Body of pancreas (tissue), 4 donors: Measurements from ENCODE around the gene CDCP1. TPM values are rescaled to one million over a fixed set of nuclear protein-coding genes. Genes with fewer than 3 reads are reported as not detected.

Experiments used
- ATAC-seq: fragments of 150-250 bp; one replicate; pipeline ENCODE4 v1.9.1; 2016
- DNase-seq, 4 donors: peaks; one replicate each; pipeline ENCODE4 v3.0.0-alpha.2; 2019
- H3K27ac ChIP-seq, 4 donors: fragments of 200-600 bp; sonication (generic); 1 replicate in 3 of 4; 2 replicates in 1 of 4; pipeline versions ENCODE4 v1.5.1 to v1.6.1; 2016 to 2019; ENCODE audit warnings: mild to moderate bottlenecking in 1 of 4, mixed read lengths in 1 of 4, moderate library complexity in 1 of 4
- H3K27me3 ChIP-seq, 2 donors: fragments of 200-600 bp; sonication (generic); one replicate each; pipeline ENCODE4 v1.6.0; 2016; ENCODE audit warnings: mild to moderate bottlenecking in 1 of 2
- H3K36me3 ChIP-seq, 2 donors: fragments of 200-600 bp; sonication (generic); replicated peaks in 1 of 2; 2 replicates each; pipeline ENCODE4 v1.5.1; 2016; ENCODE audit warnings: low read depth in 2 of 2; ENCODE audit not compliant: insufficient read depth in 1 of 2
- H3K4me1 ChIP-seq: fragments of 200-600 bp; sonication (generic); one replicate; pipeline ENCODE4 v1.6.0; 2016
- H3K4me3 ChIP-seq, 2 donors: fragments of 200-600 bp; sonication (generic); 1 replicate in 1 of 2; 2 replicates in 1 of 2; pipeline ENCODE4 v1.5.1; 2016 to 2019
- H3K9me3 ChIP-seq, 3 donors: fragments of 200-600 bp; sonication (generic); 1 replicate in 2 of 3; 2 replicates in 1 of 3; pipeline ENCODE4 v1.5.1; 2016
- POLR2A ChIP-seq, 3 donors: fragments of 450-650 bp; IDR thresholded peaks; one replicate each; pipeline ENCODE4 v1.6.1; 2016; ENCODE audit warnings: antibody characterized with exemption in 3 of 3, mild to moderate bottlenecking in 2 of 3
- WGBS, 2 donors: methylation state at CpG; one replicate each; pipeline ENCODE4 v1.1.5; 2017; 5-methylcytosine and 5-hydroxymethylcytosine counted together
- intact Hi-C: fragments of 100-400 bp; cut with DNase I; formaldehyde crosslinking; loops from one replicate; pipeline ENCODE4 v1.15.1; 2023
- total RNA-seq, 2 donors: library from RNA; depleted of rRNA; stranded (reverse); fragments of >200 nt; gene quantifications; one replicate each; pipeline ENCODE4 v1.1.0, GENCODE V29; 2016
- TF ChIP-seq, protein P1 (sequence below), 7 experiments: fragments of 450-650 bp in 4 of 7; fragments of 200-600 bp in 3 of 7; sonication (generic) in 3 of 7; IDR thresholded peaks; one replicate each; pipeline ENCODE4 v1.5.1; 2016 to 2019; ENCODE audit warnings: antibody characterized with exemption in 7 of 7

The CDCP1 gene
- total RNA-seq, 2 donors from 2014 or later, result 6.2 to 6.3 TPM

DNA sequence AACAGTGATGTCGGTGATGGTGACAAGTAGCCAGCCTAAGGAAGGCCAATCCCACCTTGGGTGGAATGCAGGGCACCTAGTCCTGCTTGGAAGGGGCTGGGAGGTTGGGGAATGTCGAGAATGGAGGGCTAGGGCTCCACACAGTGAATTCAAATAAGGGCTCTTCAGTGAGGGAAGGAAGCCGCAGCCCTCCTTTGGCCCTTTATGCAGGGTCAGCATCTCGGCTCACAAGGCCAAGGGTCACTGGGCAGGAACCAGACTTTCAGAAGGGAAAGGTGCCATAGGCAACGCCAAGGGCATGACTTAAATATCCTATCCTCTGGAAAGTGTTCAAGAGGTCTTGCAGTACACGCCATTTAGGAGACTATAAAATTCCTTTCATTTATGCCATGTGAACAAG, 63.2 kb downstream of the CDCP1 start:
- H3K27me3 ChIP-seq, result no peaks in the 10 kb centered on the region
- H3K9me3 ChIP-seq, result no peaks in the 10 kb centered on the region
- H3K36me3 ChIP-seq, result peaks cover 0 to 5% of the 10 kb centered on the region in 2 donors
- H3K4me3 ChIP-seq, result no peak overlapping the region
- no peak for TF ChIP-seq POLR2A (IDR thresholded peaks at IDR 0.05)
- TF ChIP-seq, protein P1, sequence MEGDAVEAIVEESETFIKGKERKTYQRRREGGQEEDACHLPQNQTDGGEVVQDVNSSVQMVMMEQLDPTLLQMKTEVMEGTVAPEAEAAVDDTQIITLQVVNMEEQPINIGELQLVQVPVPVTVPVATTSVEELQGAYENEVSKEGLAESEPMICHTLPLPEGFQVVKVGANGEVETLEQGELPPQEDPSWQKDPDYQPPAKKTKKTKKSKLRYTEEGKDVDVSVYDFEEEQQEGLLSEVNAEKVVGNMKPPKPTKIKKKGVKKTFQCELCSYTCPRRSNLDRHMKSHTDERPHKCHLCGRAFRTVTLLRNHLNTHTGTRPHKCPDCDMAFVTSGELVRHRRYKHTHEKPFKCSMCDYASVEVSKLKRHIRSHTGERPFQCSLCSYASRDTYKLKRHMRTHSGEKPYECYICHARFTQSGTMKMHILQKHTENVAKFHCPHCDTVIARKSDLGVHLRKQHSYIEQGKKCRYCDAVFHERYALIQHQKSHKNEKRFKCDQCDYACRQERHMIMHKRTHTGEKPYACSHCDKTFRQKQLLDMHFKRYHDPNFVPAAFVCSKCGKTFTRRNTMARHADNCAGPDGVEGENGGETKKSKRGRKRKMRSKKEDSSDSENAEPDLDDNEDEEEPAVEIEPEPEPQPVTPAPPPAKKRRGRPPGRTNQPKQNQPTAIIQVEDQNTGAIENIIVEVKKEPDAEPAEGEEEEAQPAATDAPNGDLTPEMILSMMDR (IDR thresholded peaks at IDR 0.05), result no peak
- H3K27ac ChIP-seq, result no peak overlapping the region
- H3K4me1 ChIP-seq, result peaks cover 13% of the 10 kb centered on the region
- ATAC-seq (no peak), DNase-seq (no peak)
- 85% methylated on average over 6 of the region's 6 CpGs for whole genome bisulfite sequencing, 2 donors
- intact Hi-C loops, result no loop called here

DNA sequence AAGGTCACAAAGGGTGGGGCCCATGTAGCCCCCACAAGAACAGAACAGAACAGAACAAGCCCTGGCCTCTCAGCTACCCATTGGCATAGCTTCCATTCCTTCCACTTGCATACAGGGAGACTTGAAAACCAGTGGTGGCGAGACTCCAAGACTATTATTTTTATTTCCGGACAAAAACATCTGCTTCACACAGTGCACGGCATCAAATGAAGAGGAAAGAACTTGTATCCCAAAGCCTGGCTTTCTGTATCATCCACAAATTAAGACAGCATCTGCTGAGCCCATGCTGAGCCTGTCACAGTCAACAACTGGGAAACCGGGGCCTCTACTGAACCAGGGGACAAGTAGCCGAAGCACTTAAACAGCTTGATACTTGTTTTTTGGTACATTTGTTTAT, 64.0 kb downstream of the CDCP1 start:
- H3K36me3 ChIP-seq, result peaks cover 0 to 5% of the 10 kb centered on the region in 2 donors
- TF ChIP-seq, protein P1 (IDR thresholded peaks at IDR 0.05), result no peak
- no peak for TF ChIP-seq POLR2A (IDR thresholded peaks at IDR 0.05)
- 88 to 92% methylated on average over 5 of the region's 5 CpGs for WGBS, 2 donors
- H3K4me1 ChIP-seq, result peaks cover 10% of the 10 kb centered on the region
- H3K9me3 ChIP-seq, result no peaks in the 10 kb centered on the region
- DNase-seq (no peak), ATAC-seq (no peak)
- H3K4me3 ChIP-seq, result no peak overlapping the region
- no peak overlapping the region for H3K27ac ChIP-seq
- intact Hi-C loops, result no loop called here
- H3K27me3 ChIP-seq, result no peaks in the 10 kb centered on the region

DNA sequence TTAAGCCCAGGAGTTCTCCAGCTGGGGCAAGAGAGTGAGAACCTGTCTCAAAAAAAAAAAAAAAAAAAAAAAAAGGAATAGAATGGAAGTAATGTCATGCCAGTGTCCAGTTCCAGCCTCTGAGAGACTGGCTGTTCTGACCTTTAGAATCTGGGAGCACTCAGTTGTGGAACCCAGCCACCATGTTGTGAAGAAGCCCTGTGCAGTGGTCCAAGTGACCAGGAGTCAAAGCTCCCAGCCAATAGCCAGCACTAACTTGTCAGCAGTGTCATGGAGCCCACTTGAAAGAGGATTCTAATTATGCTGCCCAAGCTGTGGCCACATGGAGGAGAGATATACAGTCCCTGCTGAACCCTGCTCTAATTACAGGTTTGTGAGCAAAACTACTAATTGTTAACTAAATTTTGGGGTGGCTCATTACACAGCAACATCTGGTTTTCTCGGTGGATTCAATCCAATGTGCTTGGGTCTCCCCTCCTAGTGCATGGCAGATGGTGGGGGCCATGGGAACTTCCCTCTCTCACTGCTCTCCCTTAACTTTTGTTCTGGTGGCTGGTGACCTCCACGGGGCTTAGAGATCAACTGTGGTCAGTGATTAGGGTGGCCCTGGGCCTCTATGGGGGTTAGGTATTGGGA, 64.6 kb downstream of the CDCP1 start:
- DNase-seq (no peak), ATAC-seq (no peak)
- 87 to 92% methylated on average over 2 of the region's 2 CpGs for WGBS, 2 donors
- H3K9me3 ChIP-seq, result no peaks in the 10 kb centered on the region
- H3K27ac ChIP-seq, result no peak overlapping the region
- H3K4me1 ChIP-seq, result peaks cover 10% of the 10 kb centered on the region
- H3K27me3 ChIP-seq, result no peaks in the 10 kb centered on the region
- peaks cover 0 to 5% of the 10 kb centered on the region in 2 donors for H3K36me3 ChIP-seq
- H3K4me3 ChIP-seq, result no peak overlapping the region
- TF ChIP-seq, protein P1 (IDR thresholded peaks at IDR 0.05), result no peak
- TF ChIP-seq POLR2A (IDR thresholded peaks at IDR 0.05), result no peak
- intact Hi-C loops, result no loop called here

DNA sequence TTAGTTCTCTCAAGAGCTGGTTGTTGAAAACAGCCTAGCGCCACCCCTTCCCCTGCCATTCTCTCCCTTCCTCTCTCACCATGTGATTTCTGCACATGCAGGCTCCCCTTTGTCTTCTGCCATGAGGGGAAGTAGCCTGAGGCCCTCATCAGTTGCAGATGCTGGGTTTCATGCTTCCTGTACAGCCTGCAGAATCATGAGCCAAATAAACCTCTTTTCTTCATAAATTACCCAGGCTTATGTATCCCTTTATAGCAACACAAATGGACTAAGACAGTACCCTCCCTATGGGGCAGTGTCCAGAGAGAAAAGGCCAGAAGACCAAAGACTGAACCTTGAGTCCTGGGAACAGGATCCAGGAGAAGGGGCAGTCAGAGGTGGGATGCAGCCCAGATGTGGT, 65.4 kb downstream of the CDCP1 start:
- Histone ChIP-seq H3K4me1 (peaks cover 10% of the 10 kb centered on the region), H3K27ac (no peak overlapping the region), H3K36me3 (peaks cover 0 to 5% of the 10 kb centered on the region in 2 donors), H3K9me3 (no peaks in the 10 kb centered on the region), H3K27me3 (no peaks in the 10 kb centered on the region), H3K4me3 (no peak overlapping the region)
- intact Hi-C loops, result no loop called here
- WGBS, 2 donors, result 83 to 89% methylated on average over 1 of the region's 1 CpG
- TF ChIP-seq, protein P1 (IDR thresholded peaks at IDR 0.05), result no peak
- no peak for TF ChIP-seq POLR2A (IDR thresholded peaks at IDR 0.05)
- DNase-seq (no peak), ATAC-seq (no peak)

DNA sequence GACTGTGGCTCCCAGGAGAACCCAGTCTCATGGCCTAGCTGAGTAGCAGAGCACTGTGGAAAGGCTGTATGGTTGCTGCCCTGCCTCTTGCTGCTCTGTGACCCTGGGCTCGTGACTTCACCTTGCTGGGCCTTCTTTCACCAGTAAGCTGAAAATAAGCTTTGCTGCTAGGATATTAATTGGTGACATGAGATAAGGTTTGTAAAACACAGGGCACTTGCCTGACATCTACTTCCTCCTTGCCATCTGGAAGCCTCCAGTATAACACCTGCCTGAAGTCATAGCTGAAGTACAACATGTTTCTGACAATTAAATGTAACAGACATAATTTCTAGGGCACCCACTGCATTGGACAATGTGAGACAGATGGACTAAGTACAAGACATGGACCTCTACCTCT, 66.5 kb downstream of the CDCP1 start:
- DNase-seq, result no peak
- no peaks in the 10 kb centered on the region for H3K27me3 ChIP-seq
- 53% methylated on average over 1 of the region's 1 CpG; no CpG with 5 or more reads in 1 of the 2 donors for WGBS, 2 donors
- intact Hi-C loops, result no loop called here
- no peaks in the 10 kb centered on the region for H3K9me3 ChIP-seq
- peaks cover 10% of the 10 kb centered on the region for H3K4me1 ChIP-seq
- TF ChIP-seq POLR2A (IDR thresholded peaks at IDR 0.05), result no peak
- TF ChIP-seq, protein P1 (IDR thresholded peaks at IDR 0.05), result no peak
- ATAC-seq, result peak; percentile 61
- H3K36me3 ChIP-seq, result no peaks in the 10 kb centered on the region
- no peak overlapping the region for H3K4me3 ChIP-seq
- H3K27ac ChIP-seq, result no peak overlapping the region
